Measurements from ENCODE around the gene SDC4.

- no peak for TF ChIP-seq CTCF (IDR thresholded peaks at IDR 0.05)
- no peak for TF ChIP-seq POLR2A (IDR thresholded peaks at IDR 0.05)
Observed at GRCh38 chr20:45347297-45347935, 808 bp downstream of the SDC4 start.

Measured in testis (tissue), 2 donors.